Measurements from ENCODE around the gene ABHD17B.

Gene ABHD17B

DNA sequence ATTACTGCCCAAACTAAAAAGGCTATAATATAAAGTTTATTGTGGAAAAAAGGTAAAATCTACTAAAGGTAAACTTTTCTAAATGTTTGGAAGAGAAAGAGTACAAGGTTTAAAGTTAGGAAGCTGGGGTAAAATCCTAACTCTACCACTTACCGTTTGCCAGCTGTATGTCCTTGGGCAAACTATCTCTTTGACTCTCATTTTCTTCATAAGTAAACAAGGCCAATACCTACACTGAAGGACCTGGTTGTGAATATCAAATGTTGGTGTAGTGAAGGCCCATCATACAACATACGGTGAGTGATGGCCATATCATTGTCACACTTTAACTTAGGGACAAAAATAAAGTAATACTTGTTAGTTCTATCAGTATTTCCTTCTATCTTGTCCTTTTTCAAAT, 34.9 kb downstream of the ABHD17B start:
- no peak for DNase-seq

DNA sequence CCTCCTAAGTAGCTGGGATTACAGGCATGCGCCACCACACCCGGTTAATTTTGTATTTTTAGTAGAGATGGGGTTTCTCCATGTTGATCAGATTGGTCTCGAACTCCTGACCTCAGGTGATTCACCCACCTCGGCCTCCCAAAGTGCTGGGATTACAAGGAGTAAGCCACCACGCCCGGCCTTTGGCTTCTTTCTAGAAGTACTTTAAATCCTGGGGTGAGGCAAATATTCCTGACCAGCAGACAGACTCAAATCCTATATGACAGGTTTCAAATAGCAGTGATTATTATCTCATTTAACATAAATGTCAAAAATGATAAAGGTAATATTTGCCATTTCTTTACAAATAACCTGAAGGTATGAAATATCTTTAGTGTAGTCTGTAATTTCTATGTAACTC, 35.6 kb downstream of the ABHD17B start:
- DNase-seq: no peak

DNA sequence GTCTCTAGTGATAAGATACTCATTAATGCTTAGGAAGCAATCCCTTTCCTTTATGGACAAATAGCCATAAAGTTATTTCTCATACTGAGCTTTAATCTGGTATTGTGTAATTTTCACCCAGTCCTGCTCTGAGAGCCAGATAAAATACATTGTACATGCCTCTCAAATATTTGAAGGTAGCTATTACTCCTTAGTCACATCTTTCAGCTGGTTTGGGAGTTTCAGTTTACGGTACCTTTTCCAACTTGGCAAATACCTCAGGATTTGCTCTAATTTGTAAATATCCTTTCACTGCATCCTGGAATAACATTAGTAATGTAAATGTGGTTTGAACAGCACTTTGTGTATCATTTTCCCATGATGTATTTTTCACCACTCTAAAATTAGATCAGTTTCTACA, 47.4 kb downstream of the ABHD17B start:
- peak; percentile 43 for DNase-seq

DNA sequence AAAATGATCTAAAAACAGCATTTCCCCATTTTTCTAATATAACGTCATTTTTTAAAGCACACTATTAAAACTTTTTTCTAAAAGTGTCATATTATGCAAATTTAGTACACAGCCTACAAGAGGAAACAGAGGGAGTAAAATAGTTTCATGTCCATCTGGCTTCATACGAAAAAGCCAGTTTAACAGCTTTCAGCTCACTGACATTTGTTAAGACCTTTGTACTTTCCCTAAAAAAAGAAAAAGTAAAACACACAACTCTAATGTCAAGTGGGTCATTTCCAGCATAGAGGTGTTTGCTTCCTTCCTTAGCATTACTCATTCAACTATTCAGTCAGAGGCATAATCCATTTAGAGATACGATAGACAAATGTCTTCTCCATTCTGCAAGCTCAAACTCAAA, 49.4 kb downstream of the ABHD17B start:
- no peak for DNase-seq

DNA sequence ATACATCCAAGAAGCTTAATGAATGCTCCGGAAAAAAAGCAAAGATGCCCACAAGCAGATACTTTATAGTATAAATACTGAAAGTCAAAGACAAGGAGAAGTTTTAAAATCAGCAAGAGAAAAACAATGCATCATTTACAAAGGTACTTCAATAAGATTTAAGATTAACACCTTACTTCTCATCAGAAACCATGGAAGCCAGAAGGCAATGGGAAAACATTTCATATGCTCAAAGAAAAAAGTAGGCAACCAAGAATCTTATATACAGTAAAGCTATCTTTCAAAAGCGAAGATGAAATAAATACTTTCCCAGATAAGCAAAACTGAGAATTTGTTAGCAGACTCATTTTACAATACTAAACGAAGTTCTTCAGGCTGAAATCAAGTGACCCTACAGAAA, 51.1 kb downstream of the ABHD17B start:
- DNase-seq: no peak

DNA sequence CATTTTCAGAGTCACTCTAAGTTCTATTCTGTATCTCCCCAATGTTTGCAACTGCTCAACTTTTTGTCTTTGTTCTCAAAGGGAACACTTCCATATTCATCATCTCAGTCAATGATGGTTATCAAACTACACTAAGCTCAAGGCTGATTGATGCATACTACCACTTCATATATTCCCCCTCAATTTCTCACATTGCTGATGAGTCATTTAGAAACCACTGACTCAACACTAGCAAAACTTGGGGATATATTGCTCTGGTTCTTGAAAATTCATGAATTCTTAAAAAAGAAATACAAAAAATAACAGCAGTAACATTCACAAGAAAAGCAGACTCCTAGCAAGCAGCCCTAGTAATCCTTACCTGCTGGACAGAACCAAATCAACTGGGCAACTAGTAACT, 52.2 kb downstream of the ABHD17B start:
- peak; percentile 52 for DNase-seq

DNA sequence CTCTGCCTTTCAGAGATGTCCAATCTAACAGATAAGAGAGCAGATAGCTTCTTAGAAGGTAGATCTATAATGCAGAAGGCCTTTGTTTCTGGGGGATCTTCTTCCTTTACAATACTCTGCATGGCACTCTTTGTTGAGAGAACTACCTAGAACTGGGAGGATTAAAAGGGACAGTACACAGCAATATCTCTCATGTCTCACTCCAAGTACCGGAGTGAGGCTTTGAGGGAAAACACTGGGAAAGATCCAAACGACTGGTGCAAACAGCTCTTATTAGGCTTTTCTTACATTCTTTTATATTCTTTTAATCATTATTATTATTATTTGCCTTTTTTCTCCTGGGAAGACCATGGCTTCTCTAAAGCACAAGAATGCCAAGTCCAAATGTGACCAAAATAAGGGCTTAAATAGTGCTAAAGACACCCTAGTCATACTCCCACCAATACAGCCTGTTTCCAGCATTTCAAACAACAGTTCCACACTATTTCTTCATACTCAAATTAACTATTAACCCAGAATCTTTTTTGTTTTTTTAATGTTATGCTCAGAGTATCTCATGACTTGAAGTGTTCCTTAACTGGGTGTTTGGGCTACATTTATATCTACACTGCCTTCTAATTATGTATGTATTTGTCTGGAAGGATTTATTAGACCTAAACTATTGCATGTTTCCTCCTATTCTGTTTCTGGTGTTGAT, 52.7 kb downstream of the ABHD17B start:
- DNase-seq: no peak

DNA sequence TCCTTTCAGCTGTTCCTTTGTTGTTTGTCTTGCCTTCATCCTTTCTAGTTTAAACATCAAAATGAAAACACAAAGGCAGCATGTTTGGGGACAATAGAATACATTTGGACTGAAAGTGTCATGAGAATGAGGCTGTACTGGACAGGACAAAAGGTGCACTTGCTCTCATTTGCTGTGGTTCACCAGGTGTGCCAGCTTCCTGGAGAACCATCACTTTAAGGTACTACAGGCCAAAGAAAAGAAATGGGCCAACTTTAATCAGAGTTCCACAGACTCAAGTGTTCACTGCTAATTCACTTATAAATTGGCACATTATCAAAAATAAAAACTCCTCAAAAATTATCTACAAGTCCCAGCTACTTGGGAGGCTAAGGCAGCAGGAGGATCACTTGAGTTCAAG, 53.8 kb downstream of the ABHD17B start:
- DNase-seq: no peak

DNA sequence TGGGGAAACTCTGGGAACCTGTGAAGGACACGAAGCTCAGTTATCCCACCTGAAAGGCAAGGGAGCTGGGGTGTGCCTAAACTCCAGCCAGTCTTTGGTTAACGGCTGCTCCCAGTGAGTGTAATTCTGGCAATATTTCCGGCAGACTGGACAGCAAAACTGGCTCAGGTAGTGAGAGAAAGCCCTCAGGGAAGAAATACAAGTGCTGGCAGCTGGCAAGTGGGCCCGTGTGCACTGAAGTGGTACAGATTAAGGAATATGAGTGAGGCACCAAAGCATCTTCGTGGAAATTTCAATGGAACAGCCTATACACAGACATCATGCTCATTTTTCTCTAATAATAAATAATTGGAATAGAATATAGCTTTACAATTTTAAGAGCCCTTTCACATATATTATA, 56.2 kb downstream of the ABHD17B start:
- DNase-seq: no peak

DNA sequence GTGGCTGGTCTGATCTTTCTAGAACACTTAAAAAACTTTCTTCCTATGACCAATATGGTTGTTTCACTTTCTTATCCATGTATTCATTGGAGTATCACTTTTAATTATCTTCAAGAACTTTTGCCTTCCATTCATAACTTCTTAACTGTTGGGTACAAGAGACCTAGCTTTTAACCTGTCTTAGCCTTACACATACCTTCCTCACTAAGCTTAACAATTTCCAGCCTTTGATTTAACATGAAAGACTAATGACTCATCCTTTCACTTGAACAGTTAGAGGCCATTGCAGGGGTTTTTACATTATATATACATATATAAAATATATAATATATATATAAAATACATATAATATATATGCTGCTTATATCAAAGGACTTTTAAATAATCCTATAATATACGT, 57.9 kb downstream of the ABHD17B start:
- DNase-seq: no peak

DNA sequence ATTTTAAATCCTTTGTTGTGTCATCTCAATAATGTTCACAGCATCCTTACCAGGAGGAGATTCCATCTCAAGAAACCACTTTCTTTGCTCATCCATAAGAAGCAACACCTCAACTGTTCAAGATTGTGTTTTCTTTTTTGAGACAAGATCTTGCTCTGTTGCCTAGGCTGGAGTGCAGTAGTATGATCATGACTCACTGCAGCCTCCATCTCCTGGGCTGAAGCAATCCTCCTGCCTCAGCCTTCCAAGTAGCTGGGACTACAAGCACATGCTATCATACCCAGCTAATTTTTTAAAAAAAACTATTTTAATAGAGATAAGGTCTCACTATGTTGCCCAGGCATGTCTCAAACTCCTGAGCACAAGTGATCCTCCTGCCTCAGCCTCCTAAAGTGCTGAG, 60.0 kb downstream of the ABHD17B start:
- DNase-seq: no peak

DNA sequence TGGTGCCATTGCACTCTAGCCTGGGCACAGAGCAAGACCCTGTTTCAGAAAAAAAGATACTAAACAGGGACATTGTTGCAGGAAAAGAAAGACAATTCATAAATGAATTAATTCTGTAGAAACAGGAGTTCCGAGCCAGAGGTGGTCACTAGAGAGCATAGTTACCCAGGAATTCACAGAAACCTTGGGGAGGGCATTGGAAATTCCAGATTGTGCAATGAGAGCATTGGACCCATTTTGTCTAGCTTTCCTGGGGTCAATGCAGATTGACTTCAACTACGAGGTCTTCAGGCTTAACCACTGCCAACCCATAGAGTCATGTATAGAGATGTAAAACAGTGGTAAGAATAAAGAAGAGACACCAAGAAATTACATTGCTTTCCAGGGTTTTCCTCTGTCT, 63.1 kb downstream of the ABHD17B start:
- DNase-seq: no peak

DNA sequence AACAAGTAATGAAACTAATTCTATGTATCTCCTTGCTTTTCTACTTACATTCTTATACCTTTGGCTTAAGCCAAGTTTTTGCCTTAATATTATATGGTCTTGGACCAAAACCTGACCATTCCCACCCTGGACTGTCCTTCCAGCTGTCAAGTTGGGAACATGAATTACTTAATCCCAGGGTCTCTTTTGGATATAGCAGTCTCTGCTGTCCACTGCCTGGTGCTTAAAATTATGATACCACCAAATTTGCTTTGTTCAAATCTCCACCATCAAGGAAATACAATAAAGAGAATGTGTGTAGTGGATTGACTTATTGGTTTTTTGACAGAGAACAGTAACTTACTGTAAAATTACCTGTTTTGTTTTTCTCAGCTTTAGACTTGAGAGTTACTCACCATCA, 66.2 kb downstream of the ABHD17B start:
- DNase-seq: no peak

DNA sequence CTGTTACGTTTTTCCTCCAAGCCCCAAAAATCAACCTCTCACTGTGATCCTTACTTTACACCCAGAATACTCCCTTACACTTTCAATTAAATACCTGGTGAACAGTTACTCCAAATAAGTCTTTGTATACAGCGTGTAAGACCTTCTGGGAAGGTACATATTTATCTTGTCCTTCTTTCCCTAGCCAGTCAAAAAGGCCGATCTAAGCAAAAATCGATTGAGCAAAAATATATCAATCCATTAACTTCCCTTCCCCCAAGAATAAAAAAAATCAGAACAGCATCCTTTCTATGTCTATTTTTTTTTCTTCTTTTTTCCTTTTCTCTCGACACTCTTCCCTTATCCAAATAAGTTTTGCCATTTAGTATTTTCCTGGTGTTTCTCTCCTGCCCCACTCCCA, 71.3 kb downstream of the ABHD17B start:
- DNase-seq: no peak

DNA sequence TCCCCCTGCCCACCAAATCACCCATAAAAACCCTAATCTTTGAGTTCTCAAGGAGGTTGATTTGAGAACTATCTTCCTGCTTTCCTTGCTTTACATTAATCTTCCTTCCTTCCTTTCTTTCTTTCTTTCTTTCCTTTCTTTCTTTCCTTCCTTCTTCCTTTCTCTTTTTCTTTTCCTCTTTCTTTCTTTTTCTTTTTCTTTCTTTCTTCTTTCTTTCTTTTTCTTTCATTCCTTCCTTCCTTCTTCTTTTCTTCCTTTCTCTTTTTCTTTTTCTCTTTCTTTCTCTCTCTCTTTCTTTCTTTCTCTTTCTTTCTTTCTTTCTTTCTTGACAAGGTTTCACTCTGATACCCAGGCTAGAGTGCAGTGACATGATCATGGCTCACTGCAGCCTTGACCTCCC, 75.4 kb downstream of the ABHD17B start:
- no peak for DNase-seq

DNA sequence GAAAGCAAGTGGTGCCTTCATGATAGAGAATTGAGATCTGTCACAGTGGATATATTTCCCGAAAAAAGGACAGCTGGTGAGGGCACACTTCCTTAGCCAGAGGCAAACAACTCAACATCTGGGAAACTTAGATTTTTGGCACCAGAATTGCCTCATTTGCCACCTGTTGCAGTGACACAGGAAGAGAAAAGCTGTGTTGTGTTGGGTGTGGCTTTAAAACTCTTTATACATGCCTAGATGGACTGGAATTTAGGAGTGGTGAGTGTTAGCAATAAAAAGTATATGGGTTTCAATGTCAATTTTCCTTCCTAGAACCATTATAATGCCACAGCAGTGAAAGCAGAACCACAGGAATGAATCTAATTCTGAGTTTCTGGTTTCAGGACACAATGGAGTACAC, 80.1 kb downstream of the ABHD17B start:
- DNase-seq: no peak

DNA sequence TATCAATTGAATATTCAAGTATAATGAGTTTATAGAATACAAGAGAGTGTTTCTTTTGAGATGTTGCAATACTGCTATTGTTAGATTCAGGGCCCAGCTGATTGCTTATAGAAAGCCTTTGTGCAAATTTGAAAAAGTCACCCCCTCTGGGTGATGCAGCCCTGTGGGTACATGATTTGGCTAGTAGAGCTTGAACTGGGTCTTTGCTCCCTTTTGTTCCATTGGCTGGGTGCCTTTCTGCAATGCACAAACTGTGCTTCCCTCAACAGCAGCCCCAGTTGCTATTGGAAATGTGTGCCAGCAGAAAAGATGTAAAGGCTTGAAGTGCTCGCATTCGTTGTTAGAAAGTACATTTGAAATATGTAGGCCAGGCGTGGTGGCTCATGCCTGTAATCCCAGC, 80.8 kb downstream of the ABHD17B start:
- no peak for DNase-seq

DNA sequence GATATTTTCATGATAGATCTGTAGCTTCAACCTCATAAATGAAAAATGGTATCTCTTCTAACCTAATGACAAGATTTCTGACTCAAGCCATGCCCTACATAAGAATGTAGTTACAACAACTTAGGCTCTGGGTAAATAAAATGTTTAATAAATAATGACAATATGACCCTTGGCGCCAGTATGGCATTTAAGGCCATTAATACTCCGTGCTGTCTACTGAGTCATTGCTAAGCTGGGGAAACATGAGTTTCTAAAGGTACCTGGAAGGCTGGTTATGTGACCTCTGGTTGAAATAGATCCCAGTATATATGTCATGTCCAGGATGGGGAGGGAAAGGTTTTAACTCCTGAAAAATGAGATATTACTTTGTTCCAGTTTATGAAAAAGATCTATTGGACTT, 84.7 kb downstream of the ABHD17B start:
- no peak for DNase-seq

DNA sequence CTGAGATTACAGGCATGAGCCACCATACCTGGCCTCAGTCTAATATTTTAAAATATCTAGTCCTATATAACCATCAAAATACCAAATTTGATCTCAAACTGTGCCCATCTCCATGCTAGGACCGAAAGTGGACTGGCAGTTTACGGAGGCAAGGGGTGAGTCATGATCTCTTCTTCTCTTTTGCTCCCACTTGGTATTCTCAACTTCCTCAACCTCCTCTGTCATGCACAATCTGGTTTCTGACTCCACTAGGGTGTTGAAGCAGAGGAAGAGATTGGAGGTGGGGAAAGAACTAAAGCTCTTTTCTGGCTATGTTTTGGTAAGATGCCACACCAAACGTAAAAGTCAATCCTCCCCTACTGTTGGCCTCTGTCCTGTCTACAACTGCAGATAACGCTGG, 86.7 kb downstream of the ABHD17B start:
- DNase-seq: no peak

DNA sequence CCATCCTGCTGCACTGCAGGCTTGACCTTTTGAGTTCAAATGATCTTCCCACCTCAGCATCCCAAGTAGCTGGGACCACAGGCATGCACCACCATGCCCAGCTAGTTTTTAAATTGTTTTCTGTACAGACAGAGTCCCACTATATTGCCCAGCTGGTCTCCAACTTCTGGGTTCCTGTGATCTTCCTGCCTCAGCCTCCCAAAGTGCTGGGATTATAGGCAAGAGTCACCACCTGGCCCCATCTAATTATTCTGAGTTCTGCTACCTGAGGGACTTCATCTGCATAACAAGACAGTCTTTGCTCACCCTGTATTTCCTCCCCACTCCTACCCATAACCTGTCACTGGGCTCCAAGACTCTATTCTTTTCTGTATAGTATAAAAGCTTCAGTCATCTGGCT, 88.1 kb downstream of the ABHD17B start:
- DNase-seq: no peak

DNA sequence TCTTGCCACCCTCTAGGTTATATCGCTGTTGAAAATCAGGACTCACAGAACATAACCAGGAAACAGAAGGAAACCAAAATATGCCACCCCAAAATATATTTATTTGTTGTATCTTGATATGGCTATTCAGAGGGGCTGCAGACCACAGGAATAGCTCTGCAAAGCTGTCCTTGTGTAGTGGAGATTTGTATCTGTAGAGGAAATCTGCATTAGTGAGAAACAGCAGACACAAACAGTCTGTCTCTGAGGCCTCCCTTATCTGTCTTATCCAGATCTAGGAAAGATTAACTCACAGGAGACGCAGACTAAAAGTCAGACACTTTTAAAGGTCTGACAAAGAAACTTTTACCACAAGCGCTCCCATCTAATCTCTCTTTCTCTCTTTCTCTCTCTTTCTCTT, 88.5 kb downstream of the ABHD17B start:
- no peak for DNase-seq

DNA sequence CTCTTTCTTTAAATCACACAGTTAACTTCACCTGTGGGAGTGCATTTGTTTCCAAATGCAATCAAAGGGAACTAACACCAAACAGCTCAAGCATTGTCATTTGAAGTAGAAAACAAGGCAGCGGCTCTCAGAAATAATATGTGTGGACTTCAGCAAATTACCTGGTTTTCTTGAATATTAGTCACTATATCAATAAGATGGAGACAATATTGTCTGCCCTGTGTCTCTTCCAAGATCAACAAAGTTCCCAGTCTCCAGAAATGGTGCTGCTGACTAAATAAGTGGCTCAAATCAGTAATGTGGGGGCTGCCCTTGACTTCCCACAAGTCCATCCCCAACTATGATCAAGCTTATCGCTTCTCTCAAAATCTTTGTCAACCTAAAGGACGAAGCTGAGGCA, 89.6 kb downstream of the ABHD17B start:
- no peak for DNase-seq

DNA sequence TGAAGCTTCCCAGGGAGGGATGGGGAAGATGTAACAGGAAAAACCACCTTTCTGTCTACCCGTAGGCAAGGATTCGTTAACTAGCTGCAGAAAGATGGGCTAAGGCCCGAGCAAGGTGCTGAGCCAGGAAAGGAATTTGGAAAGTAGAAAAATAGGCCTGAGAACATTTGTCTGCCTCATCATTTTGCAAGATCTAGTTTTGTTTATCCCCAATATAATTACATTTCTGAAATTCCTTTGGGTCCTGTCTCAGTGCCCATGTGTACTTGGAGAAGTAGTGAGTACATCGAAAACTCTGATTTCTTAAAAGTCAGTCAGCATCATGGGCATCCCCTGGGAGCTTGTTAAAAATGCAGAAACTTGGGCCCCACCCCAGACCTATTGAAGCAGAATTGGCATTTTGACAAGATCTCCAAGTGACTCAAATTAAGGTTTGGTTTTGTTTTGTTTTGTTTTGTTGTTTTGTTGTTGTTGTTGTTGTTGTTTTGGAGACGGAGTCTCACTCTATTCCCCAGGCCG, 90.5 kb downstream of the ABHD17B start:
- DNase-seq: no peak

DNA sequence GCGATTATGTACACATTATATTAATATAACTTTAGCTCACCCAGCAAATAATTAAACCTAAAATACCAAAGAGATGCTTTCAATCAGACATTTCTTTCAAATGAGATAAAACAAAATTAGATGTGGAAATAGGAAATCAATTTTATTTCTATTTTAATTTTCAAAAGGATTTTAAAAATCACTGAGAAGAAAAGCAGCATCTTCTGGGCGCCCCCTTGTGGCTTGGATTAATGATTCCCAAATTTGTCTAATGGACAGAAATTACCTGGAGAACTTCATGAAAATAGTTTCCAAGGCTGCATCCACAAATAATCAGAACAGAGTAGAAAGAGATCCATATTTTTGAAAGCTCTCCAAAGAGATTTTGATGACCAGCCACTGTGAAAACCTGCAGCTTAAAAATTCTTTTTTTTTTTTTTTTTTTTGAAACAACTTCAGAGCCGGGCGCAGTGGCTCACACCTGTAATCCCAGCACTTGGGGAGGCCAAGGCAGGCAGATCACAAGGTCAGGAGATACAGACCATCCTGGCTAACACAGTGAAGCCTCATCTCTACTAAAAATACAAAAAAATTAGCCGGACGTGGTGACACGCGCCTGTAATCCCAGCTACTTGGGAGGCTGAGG, 91.8 kb downstream of the ABHD17B start:
- DNase-seq: no peak

DNA sequence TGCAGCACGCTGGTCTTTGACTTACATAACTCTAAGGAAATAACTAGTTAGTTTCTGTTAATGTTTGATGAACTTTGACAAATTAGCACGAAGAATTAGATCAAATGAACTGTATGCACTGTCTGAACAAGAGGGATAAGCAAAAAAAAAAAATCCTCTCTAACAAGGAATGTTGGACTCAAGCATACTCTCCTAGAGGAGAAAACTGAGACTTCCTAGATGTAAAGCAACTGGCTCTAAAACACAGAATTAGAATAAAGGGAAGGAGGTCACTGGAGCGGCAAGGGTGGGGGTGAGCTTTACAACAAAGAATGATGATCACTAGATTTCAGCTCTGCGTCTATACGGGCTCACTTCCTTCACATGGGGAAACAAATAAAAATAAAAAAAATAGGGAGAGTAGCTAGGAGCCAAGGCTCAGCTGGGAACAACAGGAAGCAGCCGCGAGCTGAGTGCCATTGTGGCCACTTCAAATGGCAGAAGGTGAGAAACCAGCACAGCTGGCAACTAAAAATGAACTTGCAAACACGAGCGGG, 94.0 kb downstream of the ABHD17B start:
- no peak for DNase-seq
